GM03348 (cell line): ENCODE data around the gene SPATC1L.
A peak's percentile ranks its signal among the peaks of the same experiment; 100 is the strongest.

Experiments used
- DNase-seq: peaks from one replicate; pipeline ENCODE4 v3.0.0; 2012; ENCODE audit warnings: low spot score

Gene SPATC1L

GRCh38 chr21:46131838-46132651, 52.2 kb downstream of the SPATC1L start:
- DNase-seq: no peak

- DNase-seq: no peak
Observed at GRCh38 chr21:46131588-46131837, 52.7 kb downstream of the SPATC1L start.

- no peak for DNase-seq
Observed at GRCh38 chr21:46130831-46131587, 53.2 kb downstream of the SPATC1L start.

GRCh38 chr21:46129846-46130651, 54.2 kb downstream of the SPATC1L start:
- no peak for DNase-seq

- no peak for DNase-seq
Observed at GRCh38 chr21:46128933-46129571, 55.2 kb downstream of the SPATC1L start.

- no peak for DNase-seq
Observed at GRCh38 chr21:46128106-46128932, 55.9 kb downstream of the SPATC1L start.

- DNase-seq: no peak
Observed at GRCh38 chr21:46127239-46128105, 56.8 kb downstream of the SPATC1L start.

GRCh38 chr21:46126309-46127238, 57.7 kb downstream of the SPATC1L start:
- DNase-seq: no peak

GRCh38 chr21:46125846-46126301, 58.4 kb downstream of the SPATC1L start:
- no peak for DNase-seq

GRCh38 chr21:46124926-46125845, 59.1 kb downstream of the SPATC1L start:
- DNase-seq: no peak

- DNase-seq: no peak
Observed at GRCh38 chr21:46124083-46124925, 60.0 kb downstream of the SPATC1L start.

GRCh38 chr21:46122758-46123683, 61.2 kb downstream of the SPATC1L start:
- DNase-seq: no peak

- DNase-seq: peak; percentile 88
Observed at GRCh38 chr21:46122237-46122671, 62.0 kb downstream of the SPATC1L start.

GRCh38 chr21:46121286-46122221, 62.7 kb downstream of the SPATC1L start:
- DNase-seq: no peak
